NOMO-1 treated with dmso at 0.1 percent for 144 hours (cell line): ENCODE data around the gene MUTYH.
"Not testable (repeated sequence)": the region's sequence is repeated elsewhere in the genome, so short reads cannot be mapped to it uniquely, and the experiment has no call there.

ENCODE experiments used
- DNase-seq: peaks from one replicate; lab custom pipeline; 2025; ENCODE audit not compliant: unreplicated experiment; lab: John Stamatoyannopoulos, UW

MUTYH gene

DNA sequence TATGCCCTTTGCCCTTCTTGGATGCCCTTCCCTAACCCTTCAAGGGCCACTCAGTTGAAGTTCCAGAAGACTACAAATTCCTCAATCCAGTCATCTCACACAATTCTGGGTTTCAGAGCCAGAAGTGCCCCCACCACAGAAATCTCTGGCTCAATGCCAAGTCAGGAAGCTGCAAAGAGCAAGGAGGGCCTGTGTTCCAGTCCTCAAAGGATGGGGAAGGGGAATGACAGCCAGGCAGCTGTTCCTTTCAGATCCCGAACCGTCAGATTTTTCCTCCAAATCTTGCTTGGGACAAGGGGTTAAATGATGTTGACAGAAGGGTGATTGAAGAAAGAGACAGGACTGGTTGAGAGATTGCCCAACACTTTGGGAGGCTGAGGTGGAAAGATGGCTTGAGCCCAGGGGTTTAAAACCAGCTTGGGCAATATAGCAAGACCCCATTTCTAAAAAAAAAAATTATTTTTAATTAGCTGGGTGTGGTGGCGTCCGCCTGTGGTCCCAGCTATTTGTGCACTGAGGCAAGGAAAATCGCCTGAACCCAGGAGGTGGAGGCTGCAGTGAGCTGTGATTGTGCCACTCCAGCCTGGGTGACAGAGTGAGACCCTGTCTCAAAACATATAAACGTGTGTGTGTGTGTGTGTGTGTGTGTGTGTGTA, 14.3 kb downstream of the MUTYH start:
- no peak for DNase-seq

GRCh38 chr1:45322486-45323040, 17.7 kb downstream of the MUTYH start:
- no peak for DNase-seq

DNA sequence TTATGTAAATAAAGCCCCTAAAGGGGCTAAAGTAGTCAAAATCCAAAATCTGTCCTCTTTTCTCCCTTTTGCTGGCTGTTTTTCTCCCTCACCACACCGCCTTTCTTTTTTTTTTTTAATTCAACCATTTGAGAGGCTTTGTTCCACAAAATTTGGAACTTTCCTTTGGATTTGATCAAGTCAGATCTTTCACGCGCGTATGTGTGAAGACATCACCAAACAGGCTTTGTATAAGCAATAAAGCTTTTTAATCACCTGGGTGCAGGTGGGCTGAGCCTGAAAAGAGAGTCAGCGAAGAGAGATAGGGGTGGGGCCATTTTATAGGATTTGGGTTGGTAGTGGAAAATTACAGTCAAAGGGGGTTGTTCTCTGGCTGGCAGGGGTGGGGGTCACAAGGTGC, 18.8 kb downstream of the MUTYH start:
- no peak for DNase-seq

DNA sequence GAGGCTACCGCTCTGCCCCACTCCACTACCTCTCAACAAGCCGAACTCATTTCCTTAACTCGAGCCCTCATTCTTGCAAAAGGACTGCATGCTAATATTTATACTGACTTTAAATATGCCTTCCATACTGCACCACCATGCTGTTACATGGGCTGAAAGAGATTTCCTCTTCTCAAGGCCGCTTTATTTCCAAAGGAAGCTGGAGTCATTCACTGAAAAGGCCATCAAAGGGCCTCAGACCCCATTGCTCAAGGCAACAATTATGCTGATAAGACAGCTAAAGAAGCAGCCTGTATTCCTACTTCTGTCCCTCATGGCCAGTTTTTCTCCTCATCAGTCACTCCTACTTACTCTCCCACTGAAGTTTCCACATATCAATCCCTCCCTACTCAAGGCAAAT, 20.5 kb downstream of the MUTYH start:
- DNase-seq, result no peak

DNA sequence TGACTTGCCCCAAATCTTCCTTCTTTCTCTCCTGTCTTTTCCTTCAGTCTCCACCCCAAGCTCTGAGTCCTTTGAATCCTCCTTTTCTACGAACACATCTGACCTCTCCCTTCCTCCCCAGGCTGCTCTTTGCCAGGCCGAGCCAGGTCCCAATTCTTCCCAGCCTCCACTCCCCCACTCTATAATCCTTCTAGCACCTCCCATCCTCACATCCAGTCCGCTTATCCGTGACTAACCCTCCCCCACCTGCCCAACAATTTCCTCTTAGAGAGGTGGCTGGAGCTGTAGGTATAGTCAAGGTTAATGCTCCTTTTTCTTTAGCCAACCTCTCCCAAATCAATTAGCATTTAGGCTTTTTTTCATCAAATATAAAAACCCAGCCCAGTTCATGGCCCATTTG, 23.1 kb downstream of the MUTYH start:
- DNase-seq, result no peak

DNA sequence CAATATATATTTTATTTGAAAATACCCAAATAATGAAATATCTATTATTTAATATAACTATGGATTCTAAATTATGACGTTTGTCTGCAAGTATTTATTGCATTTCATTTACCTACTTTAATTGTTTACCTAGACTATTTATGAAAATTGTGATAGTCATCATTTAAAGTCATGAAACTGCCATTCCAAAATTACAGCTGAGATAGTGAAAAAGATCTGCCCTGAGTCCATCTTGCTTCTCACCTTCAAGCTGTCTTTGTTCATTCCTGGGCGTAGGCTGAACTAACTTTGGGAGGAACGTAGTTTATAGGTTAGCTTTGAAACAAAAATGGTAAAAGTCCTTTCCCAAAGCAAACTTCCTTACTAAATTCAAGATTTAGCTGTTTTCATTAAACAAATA, 26.0 kb downstream of the MUTYH start:
- no peak for DNase-seq

DNA sequence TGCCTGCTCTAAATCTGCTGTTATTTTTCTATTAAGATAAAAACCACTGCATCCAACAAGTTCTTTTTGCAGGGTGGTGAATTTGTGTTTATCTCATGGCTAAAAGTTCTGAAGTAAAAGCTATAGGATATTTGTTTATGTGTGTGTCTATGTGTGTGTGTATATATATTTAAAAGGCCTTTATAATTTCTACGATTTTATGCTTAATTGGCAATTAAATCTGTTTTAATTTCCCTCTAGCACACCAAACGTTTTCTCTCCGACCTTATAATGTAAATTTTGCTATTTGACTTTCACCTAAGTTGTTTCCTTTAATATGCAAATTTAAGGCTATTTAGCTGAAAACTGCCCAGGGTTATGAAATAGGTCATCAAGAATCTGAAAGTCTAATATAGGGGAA, 33.3 kb downstream of the MUTYH start:
- DNase-seq, result no peak

- no peak for DNase-seq
Observed at GRCh38 chr1:45306319-45306718, 33.9 kb downstream of the MUTYH start.

- DNase-seq, result no peak
Observed at GRCh38 chr1:45305231-45305630, 35.0 kb downstream of the MUTYH start.

GRCh38 chr1:45304311-45305081, 35.7 kb downstream of the MUTYH start:
- no peak for DNase-seq

GRCh38 chr1:45303520-45304310, 36.5 kb downstream of the MUTYH start:
- DNase-seq, result peak; percentile 92

DNA sequence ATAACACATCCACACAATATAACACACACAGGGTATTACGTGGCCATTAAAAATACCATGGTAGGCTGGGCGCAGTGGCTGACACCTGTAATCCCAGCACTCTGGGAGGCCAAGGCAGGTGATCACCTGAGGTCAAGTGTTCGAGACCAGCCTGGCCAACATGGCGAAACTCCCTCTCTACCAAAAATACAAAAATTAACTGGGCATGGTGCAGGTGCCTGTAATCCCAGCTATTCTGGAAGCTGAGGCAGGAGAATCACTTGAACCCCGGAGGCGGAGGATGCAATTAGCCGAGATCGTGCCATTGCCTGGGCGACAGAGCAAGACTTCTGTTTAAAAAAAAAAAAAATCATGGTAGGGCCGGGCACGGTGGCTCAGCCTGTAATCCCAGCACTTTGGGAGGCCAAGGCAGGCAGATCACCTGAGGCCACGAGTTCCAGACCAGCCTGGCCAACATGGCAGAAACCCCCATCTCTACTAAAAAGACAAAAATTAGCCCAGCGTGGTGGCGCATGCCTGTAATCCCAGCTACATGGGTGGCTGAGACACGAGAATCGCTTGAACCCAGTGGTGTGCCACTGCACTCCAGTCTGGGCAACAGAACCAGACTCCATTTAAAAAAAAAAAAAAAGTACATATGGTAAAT, 37.6 kb downstream of the MUTYH start:
- DNase-seq, result no peak

- DNase-seq, result no peak
Observed at GRCh38 chr1:45300669-45300997, 39.6 kb downstream of the MUTYH start.

GRCh38 chr1:45299981-45300668, 40.1 kb downstream of the MUTYH start:
- peak; percentile 54 for DNase-seq

DNA sequence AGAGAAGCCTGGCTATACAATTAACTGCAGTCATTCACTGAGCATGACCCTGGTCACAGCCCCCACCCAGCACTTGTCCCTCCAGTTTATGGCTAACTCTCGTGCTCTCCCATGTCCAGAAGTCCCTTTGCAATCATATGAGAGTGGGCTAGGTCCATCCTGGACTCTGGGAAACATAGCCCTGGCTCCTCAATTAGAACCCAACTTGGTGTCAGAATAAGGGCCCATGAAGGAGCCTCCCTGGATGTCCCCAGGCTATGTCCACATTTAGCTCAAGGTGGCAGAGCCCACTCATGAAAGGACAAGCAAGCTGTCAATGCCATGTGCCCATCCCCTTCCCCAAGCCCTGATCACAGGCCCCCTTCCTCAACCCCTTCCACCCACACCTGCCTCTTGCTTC, 40.9 kb downstream of the MUTYH start:
- DNase-seq, result no peak

DNA sequence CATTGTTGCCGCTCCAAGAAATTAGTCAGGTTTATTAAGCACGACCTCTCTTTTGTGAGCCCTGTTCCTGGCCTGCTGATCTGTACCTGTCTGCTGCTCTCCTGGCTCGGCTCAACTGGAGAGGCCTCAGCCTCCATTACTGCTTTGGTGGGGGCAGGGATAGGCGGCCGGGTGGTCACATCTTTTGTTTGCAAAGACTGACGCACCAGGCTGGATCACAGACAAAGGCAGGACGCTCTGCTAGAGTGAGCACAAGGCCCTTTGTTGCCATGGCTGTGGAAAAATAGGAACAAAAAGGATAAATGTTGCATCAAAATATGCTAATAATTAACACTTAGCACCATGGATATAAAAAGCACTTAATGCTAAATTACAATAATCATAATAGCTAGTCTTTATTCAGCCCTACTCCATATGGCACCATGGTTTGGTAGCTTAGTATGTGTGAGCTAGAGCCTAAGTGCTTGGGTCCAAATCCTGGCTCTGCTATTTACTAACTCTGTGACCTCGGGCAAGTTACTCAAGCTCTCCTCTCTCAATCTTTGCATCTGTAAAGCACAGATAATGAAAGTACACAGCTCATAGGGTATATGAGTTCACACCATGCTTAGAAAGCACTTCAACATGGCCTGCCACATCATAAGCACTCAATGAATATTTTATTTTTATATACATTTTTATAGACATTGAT, 42.4 kb downstream of the MUTYH start:
- no peak for DNase-seq

DNA sequence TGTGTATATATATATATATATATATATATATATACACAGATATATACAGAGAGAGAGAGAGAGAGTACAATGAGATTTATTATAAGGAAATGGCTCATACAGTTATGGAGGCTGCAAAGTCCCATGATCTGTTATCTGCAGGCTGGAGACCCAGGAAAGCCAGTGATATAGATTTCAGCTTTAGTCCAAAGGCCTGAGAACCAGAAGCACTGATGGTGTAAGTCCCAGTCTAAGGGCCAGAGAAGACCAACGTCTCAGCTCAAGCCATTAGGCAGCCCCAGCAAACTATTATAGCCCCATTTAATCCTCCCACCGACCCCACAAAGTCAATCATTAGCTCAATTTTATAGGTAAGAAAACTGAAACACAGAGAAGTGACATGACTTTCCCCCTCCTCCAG, 48.5 kb downstream of the MUTYH start:
- no peak for DNase-seq

DNA sequence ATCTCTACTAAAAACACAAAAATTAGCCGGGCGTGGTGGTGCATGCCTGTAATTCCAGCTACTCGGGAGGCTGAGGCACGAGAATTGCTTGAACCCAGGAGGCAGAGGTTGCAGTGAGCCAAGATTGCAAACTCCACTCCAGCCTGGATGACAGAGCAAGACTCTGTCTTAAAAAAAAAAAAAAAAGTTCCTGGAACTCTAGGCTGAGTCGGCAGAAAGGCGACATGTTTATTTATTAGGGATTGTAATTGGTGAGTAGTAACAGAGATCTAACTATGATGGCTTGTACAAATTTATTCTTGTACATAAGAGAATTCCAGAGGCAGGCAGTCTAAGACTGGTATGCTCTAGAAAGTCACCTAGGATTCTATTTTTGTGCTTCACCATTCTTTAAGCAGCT, 49.2 kb downstream of the MUTYH start:
- DNase-seq, result not testable (repeated sequence)

- not testable (repeated sequence) for DNase-seq
Observed at GRCh38 chr1:45286521-45286920, 53.7 kb downstream of the MUTYH start.

- DNase-seq, result not testable (repeated sequence)
Observed at GRCh38 chr1:45284858-45285257, 55.4 kb downstream of the MUTYH start.
